Natural killer cell (primary cell): ENCODE results near the gene ESPNL. TPM values are rescaled to one million over a fixed set of nuclear protein-coding genes. Genes with fewer than 3 reads are reported as not detected.

Experiments
- ATAC-seq, 3 donors: fragments of 150-1000 bp in 2 of 3; fragments of 200-7000 bp in 1 of 3; cut with Tn5 transposase; 1 replicate in 1 of 3; 2 replicates in 2 of 3; pipeline ENCODE4 v1.10.0; 2021; ENCODE audit warnings: mild to moderate bottlenecking in 2 of 3, moderate library complexity in 2 of 3
- DNase-seq, 2 donors: peaks; one replicate each; pipeline versions ENCODE4 v3.0.0 to v3.0.0-alpha.2; 2013 to 2021; ENCODE audit warnings: mixed read lengths in 1 of 2
- H3K27ac ChIP-seq: one replicate; pipeline ENCODE4 v1.5.1; 2013; ENCODE audit warnings: mild to moderate bottlenecking, low read length
- H3K27me3 ChIP-seq: one replicate; pipeline ENCODE4 v1.6.1; 2013; ENCODE audit warnings: low read length; ENCODE audit not compliant: control insufficient read depth, insufficient read depth
- H3K36me3 ChIP-seq: one replicate; pipeline ENCODE4 v1.6.1; 2013; ENCODE audit warnings: low read length; ENCODE audit not compliant: control insufficient read depth, insufficient read depth
- H3K4me1 ChIP-seq: one replicate; pipeline ENCODE4 v1.6.1; 2013; ENCODE audit warnings: low read length; ENCODE audit not compliant: control insufficient read depth, insufficient read depth
- H3K4me3 ChIP-seq: one replicate; pipeline ENCODE4 v1.5.1; 2013; ENCODE audit warnings: low read length
- H3K9me3 ChIP-seq: one replicate; pipeline ENCODE4 v1.6.1; 2013; ENCODE audit warnings: low read length; ENCODE audit not compliant: control insufficient read depth, insufficient read depth
- H3K27ac Mint-ChIP-seq, 2 donors: one replicate each; pipeline ENCODE4 v1.8.0; 2022; ENCODE audit warnings: mild to moderate bottlenecking in 2 of 2, mixed read lengths in 2 of 2, moderate library complexity in 1 of 2
- H3K27me3 Mint-ChIP-seq, 2 donors: one replicate each; pipeline ENCODE4 v1.8.0; 2022; ENCODE audit warnings: low read depth in 2 of 2, mixed read lengths in 2 of 2
- H3K36me3 Mint-ChIP-seq: one replicate; pipeline ENCODE4 v1.8.0; 2022; ENCODE audit warnings: mixed read lengths
- H3K4me1 Mint-ChIP-seq, 2 donors: one replicate each; pipeline ENCODE4 v1.8.0; 2022; ENCODE audit warnings: mixed read lengths in 2 of 2
- H3K4me3 Mint-ChIP-seq: one replicate; pipeline ENCODE4 v1.8.0; 2022; ENCODE audit warnings: mild to moderate bottlenecking, moderate library complexity, mixed read lengths
- H3K9me3 Mint-ChIP-seq, 2 donors: one replicate each; pipeline ENCODE4 v1.8.0; 2022; ENCODE audit warnings: mixed read lengths in 2 of 2
- CTCF ChIP-seq: fragments of 200-600 bp; IDR thresholded peaks from one replicate; pipeline ENCODE4 v1.8.0; 2022; ENCODE audit warnings: antibody characterized with exemption
- WGBS: methylation state at CpG from one replicate; pipeline ENCODE4 v1.1.7; 2013; ENCODE audit warnings: missing lambda C conversion rate; ENCODE audit not compliant: insufficient coverage; 5-methylcytosine and 5-hydroxymethylcytosine counted together
- intact Hi-C: fragments of 100-400 bp; cut with micrococcal nuclease; formaldehyde crosslinking; loops from one replicate; pipeline ENCODE4 v1.14.2; 2022
- total RNA-seq, 4 donors: library from RNA; stranded (reverse); fragments of 120-200 nt in 1 of 4; gene quantifications; one replicate each; pipeline versions ENCODE4 v1.2.3 to v1.2.4, GENCODE V29; 2013 to 2022

The ESPNL gene
- total RNA-seq, 3 donors from 2014 or later (not counting 1 experiment from before 2014, with no cell fraction given): not detected

- Mint-ChIP-seq H3K36me3 (no peaks in the 10 kb centered on the region), H3K27ac (peak overlapping the region; percentile 22 to 93), H3K4me3 (no peak overlapping the region), H3K4me1 (peaks cover 32 to 45% of the 10 kb centered on the region in 2 donors), H3K27me3 (peaks cover 0 to 5% of the 10 kb centered on the region in 2 donors), H3K9me3 (no peaks in the 10 kb centered on the region)
- no peak for ATAC-seq
- TF ChIP-seq CTCF: no peak
- DNase-seq: no peak
- Histone ChIP-seq H3K36me3 (peaks cover 37% of the 10 kb centered on the region), H3K4me1 (peaks cover 20% of the 10 kb centered on the region), H3K27ac (no peak overlapping the region), H3K27me3 (no peaks in the 10 kb centered on the region), H3K9me3 (no peaks in the 10 kb centered on the region), H3K4me3 (no peak overlapping the region)
- intact Hi-C loops: loop anchor here (5.0 kb wide), 1 partner anchor 35 kb away; the partner anchor contains the start of gene ILKAP
- WGBS: 88% methylated on average over 8 of the region's 8 CpGs
Measured at GRCh38 chr2:238167761-238168160, 67.6 kb downstream of the ESPNL start.

- H3K36me3 Mint-ChIP-seq: no peaks in the 10 kb centered on the region
- H3K4me1 Mint-ChIP-seq: peaks cover 38 to 52% of the 10 kb centered on the region in 2 donors
- H3K36me3 ChIP-seq: peaks cover 44% of the 10 kb centered on the region
- intact Hi-C loops: loop anchor here (5.0 kb wide), 1 partner anchor 34 kb away; the partner anchor contains the start of gene ILKAP
- no peak for DNase-seq
- peak overlapping the region; percentile 22 to 93 for H3K27ac Mint-ChIP-seq
- WGBS: 92% methylated on average over 8 of the region's 13 CpGs
- H3K27ac ChIP-seq: peak overlapping the region; percentile 37
- H3K27me3 Mint-ChIP-seq: peaks cover 0 to 5% of the 10 kb centered on the region in 2 donors
- H3K4me3 Mint-ChIP-seq: peak overlapping the region; percentile 13
- peaks cover 21% of the 10 kb centered on the region for H3K4me1 ChIP-seq
- no peak for ATAC-seq
- TF ChIP-seq CTCF: no peak
- H3K9me3 Mint-ChIP-seq: no peaks in the 10 kb centered on the region
- no peaks in the 10 kb centered on the region for H3K27me3 ChIP-seq
- H3K9me3 ChIP-seq: no peaks in the 10 kb centered on the region
- H3K4me3 ChIP-seq: no peak overlapping the region
Measured at GRCh38 chr2:238168196-238169047, 68.3 kb downstream of the ESPNL start.

- DNase-seq (no peak), ATAC-seq (no peak)
- no peaks in the 10 kb centered on the region for H3K9me3 Mint-ChIP-seq
- Histone ChIP-seq H3K27me3 (no peaks in the 10 kb centered on the region), H3K9me3 (no peaks in the 10 kb centered on the region), H3K4me1 (peaks cover 23% of the 10 kb centered on the region), H3K27ac (peak overlapping the region; percentile 22), H3K36me3 (peaks cover 52% of the 10 kb centered on the region), H3K4me3 (no peak overlapping the region)
- peaks cover 42 to 59% of the 10 kb centered on the region in 2 donors for H3K4me1 Mint-ChIP-seq
- no peaks in the 10 kb centered on the region for H3K36me3 Mint-ChIP-seq
- peak overlapping the region; percentile 22 to 93 for H3K27ac Mint-ChIP-seq
- intact Hi-C loops: loop anchor here (5.0 kb wide), 1 partner anchor 33 kb away; the partner anchor contains the start of gene ILKAP
- no peak for TF ChIP-seq CTCF
- peak overlapping the region; percentile 51 for H3K4me3 Mint-ChIP-seq
- 75% methylated on average over 3 of the region's 6 CpGs for WGBS
- peaks cover 0 to 5% of the 10 kb centered on the region in 2 donors for H3K27me3 Mint-ChIP-seq
Measured at GRCh38 chr2:238169048-238169707, 69.0 kb downstream of the ESPNL start.
